Measurements from ENCODE around the gene NOS3. TPM values are rescaled to one million over a fixed set of nuclear protein-coding genes. Genes with fewer than 3 reads are reported as not detected.

NOS3 gene
- total and polyA plus RNA-seq, 2 donors (not counting 3 experiments of a cell fraction or from before 2014, with no cell fraction given): 82.8 to 95.1 TPM

- no peak for FAIRE-seq
- Histone ChIP-seq H3K79me2 (ENCODE audit: control insufficient read depth, insufficient read depth, low read length) (no peaks in the 10 kb centered on the region), H3K4me1 (ENCODE audit: control insufficient read depth, extremely low read depth, insufficient read depth, low read length) (no peaks in the 10 kb centered on the region), H4K20me1 (replicated peaks; ENCODE audit: control insufficient read depth, extremely low read depth, insufficient read depth, low read length) (no peaks in the 10 kb centered on the region), H3K4me3 (replicated peaks in 1 of 3; ENCODE audit: insufficient read depth in 1 of 3, low read depth in 1 of 3, low read length in 3 of 3) (no peak overlapping the region), H3K9me3 (replicated peaks; ENCODE audit: control insufficient read depth, insufficient read depth, low read length) (no peaks in the 10 kb centered on the region), H3K36me3 (ENCODE audit: control insufficient read depth in 2 of 2, extremely low read depth in 1 of 2, insufficient read depth in 2 of 2, low read length in 2 of 2) (no peaks in the 10 kb centered on the region), H3K9me1 (replicated peaks; ENCODE audit: control insufficient read depth, extremely low read depth, insufficient read depth, low read length) (no peaks in the 10 kb centered on the region), H3K4me2 (ENCODE audit: insufficient read depth, low read length) (no peak overlapping the region), H2AFZ (ENCODE audit: low read depth, low read length) (no peak overlapping the region), H3K9ac (replicated peaks; ENCODE audit: extremely low read depth, insufficient read depth, low read length) (no peak overlapping the region), H3K27ac (ENCODE audit: insufficient read depth, low read depth, low read length) (no peak overlapping the region), H3K27me3 (ENCODE audit: control insufficient read depth in 2 of 2, insufficient read depth in 2 of 2, low read length in 2 of 2) (peaks cover 0 to 8% of the 10 kb centered on the region in 2 experiments)
- DNase-seq (ENCODE audit: low read depth, low spot score): no peak
- ChIA-PET CTCF (no interaction called here), POLR2A (no interaction called here)
- dilution Hi-C loops (cut with MboI; ENCODE audit: extremely low pct_ligation_motif_present, low sequenced_read_pairs): no loop called here
- BruUV-seq (replicated peaks): no TSS peak
- TF ChIP-seq EZH2 (IDR thresholded peaks at IDR 0.05; ENCODE audit: borderline replicate concordance, low read depth, low read length, severe bottlenecking) (no peak), GATA2 (IDR thresholded peaks at IDR 0.05; ENCODE audit: insufficient read depth, insufficient read length, low read depth, low read length) (no peak), MAX (IDR thresholded peaks at IDR 0.05; ENCODE audit: insufficient read depth, insufficient read length) (no peak), JUN (IDR thresholded peaks at IDR 0.05; ENCODE audit: borderline replicate concordance, insufficient read depth, insufficient read length, low read depth) (no peak), CTCF (IDR thresholded peaks at IDR 0.05; ENCODE audit: extremely low read depth in 1 of 2, insufficient read depth in 1 of 2, low read depth in 1 of 2, low read length in 2 of 2) (no peak)
- intact Hi-C loops (cut with micrococcal nuclease): loop anchor here (5.0 kb wide), 1 partner anchor 39 kb away; no protein-coding TSS in a partner anchor
These were observed 49.3 kb upstream of the NOS3 start for GRCh38 chr7:150941351-150942000.
